NCI-H1436 (cell line): ENCODE measurements around the gene CHD9NB.
"Not testable (repeated sequence)": the region's sequence is repeated elsewhere in the genome, so short reads cannot be mapped to it uniquely, and the experiment has no call there.

Experiments
- DNase-seq: peaks from one replicate; lab custom pipeline; 2025; lab: John Stamatoyannopoulos, UW

The CHD9NB gene

GRCh38 chr16:53084141-53084541 is 31.4 kb upstream of the CHD9NB start:
- DNase-seq: no peak

GRCh38 chr16:53083119-53083518 is 30.4 kb upstream of the CHD9NB start:
- no peak for DNase-seq

- DNase-seq: no peak
Observed at GRCh38 chr16:53082509-53082908, 29.8 kb upstream of the CHD9NB start.

GRCh38 chr16:53081686-53082407 is 29.1 kb upstream of the CHD9NB start:
- DNase-seq: no peak

GRCh38 chr16:53081032-53081424 is 28.3 kb upstream of the CHD9NB start:
- no peak for DNase-seq

- DNase-seq: no peak
Observed at GRCh38 chr16:53080345-53081031, 27.8 kb upstream of the CHD9NB start.

GRCh38 chr16:53078765-53079485 is 26.2 kb upstream of the CHD9NB start:
- no peak for DNase-seq

GRCh38 chr16:53078247-53078646 is 25.6 kb upstream of the CHD9NB start:
- DNase-seq: no peak

GRCh38 chr16:53075461-53075860 is 22.8 kb upstream of the CHD9NB start:
- not testable (repeated sequence) for DNase-seq

- DNase-seq: not testable (repeated sequence)
Observed at GRCh38 chr16:53074296-53074695, 21.6 kb upstream of the CHD9NB start.

- DNase-seq: no peak
Observed at GRCh38 chr16:53073022-53073421, 20.3 kb upstream of the CHD9NB start.

GRCh38 chr16:53071748-53072301 is 19.1 kb upstream of the CHD9NB start:
- DNase-seq: no peak

GRCh38 chr16:53069772-53070171 is 17.1 kb upstream of the CHD9NB start:
- no peak for DNase-seq

- no peak for DNase-seq
Observed at GRCh38 chr16:53068423-53068833, 15.7 kb upstream of the CHD9NB start.

GRCh38 chr16:53067675-53068074 is 15.0 kb upstream of the CHD9NB start:
- no peak for DNase-seq

- no peak for DNase-seq
Observed at GRCh38 chr16:53065461-53066061, 12.9 kb upstream of the CHD9NB start.

- DNase-seq: no peak
Observed at GRCh38 chr16:53064081-53064578, 11.4 kb upstream of the CHD9NB start.

GRCh38 chr16:53061701-53062159 is 9.0 kb upstream of the CHD9NB start:
- DNase-seq: no peak

- no peak for DNase-seq
Observed at GRCh38 chr16:53061256-53061655, 8.6 kb upstream of the CHD9NB start.

GRCh38 chr16:53059672-53060071 is 7.0 kb upstream of the CHD9NB start:
- no peak for DNase-seq

- no peak for DNase-seq
Observed at GRCh38 chr16:53058882-53059281, 6.2 kb upstream of the CHD9NB start.

GRCh38 chr16:53058441-53058840 is 5.7 kb upstream of the CHD9NB start:
- no peak for DNase-seq
